ENCODE results near the gene SKIDA1.

DNA sequence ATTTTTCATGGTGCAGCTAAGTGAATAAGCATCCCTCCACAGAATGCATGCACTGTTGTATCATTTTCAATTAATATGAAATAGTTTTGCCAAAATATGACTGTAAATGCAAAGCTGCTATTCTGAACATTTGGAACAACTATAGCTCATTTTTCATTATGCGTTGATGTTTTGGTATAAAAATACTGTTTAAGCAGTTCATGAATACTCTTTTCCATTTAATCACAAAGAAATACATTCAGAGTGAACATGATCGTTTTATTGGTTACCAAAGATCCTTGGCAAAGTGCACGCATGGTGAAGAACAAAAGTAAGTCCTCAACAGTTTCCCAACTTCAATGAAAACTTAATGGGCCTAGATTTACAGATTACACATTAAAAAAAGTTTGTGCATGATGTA is 33.1 kb downstream of the SKIDA1 start:
- TF ChIP-seq, protein P1, sequence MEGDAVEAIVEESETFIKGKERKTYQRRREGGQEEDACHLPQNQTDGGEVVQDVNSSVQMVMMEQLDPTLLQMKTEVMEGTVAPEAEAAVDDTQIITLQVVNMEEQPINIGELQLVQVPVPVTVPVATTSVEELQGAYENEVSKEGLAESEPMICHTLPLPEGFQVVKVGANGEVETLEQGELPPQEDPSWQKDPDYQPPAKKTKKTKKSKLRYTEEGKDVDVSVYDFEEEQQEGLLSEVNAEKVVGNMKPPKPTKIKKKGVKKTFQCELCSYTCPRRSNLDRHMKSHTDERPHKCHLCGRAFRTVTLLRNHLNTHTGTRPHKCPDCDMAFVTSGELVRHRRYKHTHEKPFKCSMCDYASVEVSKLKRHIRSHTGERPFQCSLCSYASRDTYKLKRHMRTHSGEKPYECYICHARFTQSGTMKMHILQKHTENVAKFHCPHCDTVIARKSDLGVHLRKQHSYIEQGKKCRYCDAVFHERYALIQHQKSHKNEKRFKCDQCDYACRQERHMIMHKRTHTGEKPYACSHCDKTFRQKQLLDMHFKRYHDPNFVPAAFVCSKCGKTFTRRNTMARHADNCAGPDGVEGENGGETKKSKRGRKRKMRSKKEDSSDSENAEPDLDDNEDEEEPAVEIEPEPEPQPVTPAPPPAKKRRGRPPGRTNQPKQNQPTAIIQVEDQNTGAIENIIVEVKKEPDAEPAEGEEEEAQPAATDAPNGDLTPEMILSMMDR (IDR thresholded peaks at IDR 0.05 in 2 of 3, conservative IDR thresholded peaks at IDR 0.05 in 1 of 3; ENCODE audit: borderline replicate concordance in 1 of 3, insufficient read depth in 1 of 3, low read depth in 2 of 3, low read length in 2 of 3) = no peak
- TF ChIP-seq EZH2 (IDR thresholded peaks at IDR 0.05) (no peak), POLR2A (IDR thresholded peaks at IDR 0.05; ENCODE audit: borderline replicate concordance, extremely low read depth, insufficient read depth, insufficient read length) (no peak), RAD21 (IDR thresholded peaks at IDR 0.05; ENCODE audit: low read depth) (no peak), TCF7L2 (IDR thresholded peaks at IDR 0.05; ENCODE audit: borderline replicate concordance, extremely low read depth, insufficient read depth, insufficient read length) (no peak), SIN3A (IDR thresholded peaks at IDR 0.05; ENCODE audit: low read depth) (no peak)
- TF ChIP-seq, protein P2, sequence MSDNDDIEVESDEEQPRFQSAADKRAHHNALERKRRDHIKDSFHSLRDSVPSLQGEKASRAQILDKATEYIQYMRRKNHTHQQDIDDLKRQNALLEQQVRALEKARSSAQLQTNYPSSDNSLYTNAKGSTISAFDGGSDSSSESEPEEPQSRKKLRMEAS (IDR thresholded peaks at IDR 0.05) = no peak
- TF ChIP-seq, protein P3, sequence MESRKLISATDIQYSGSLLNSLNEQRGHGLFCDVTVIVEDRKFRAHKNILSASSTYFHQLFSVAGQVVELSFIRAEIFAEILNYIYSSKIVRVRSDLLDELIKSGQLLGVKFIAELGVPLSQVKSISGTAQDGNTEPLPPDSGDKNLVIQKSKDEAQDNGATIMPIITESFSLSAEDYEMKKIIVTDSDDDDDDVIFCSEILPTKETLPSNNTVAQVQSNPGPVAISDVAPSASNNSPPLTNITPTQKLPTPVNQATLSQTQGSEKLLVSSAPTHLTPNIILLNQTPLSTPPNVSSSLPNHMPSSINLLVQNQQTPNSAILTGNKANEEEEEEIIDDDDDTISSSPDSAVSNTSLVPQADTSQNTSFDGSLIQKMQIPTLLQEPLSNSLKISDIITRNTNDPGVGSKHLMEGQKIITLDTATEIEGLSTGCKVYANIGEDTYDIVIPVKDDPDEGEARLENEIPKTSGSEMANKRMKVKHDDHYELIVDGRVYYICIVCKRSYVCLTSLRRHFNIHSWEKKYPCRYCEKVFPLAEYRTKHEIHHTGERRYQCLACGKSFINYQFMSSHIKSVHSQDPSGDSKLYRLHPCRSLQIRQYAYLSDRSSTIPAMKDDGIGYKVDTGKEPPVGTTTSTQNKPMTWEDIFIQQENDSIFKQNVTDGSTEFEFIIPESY (IDR thresholded peaks at IDR 0.05; ENCODE audit: extremely low read depth, insufficient replicate concordance, low read length) = no peak
